ENCODE measurements around the gene FAF1. TPM values are rescaled to one million over a fixed set of nuclear protein-coding genes. Genes with fewer than 3 reads are reported as not detected.
A peak's percentile ranks its signal among the peaks of the same experiment; 100 is the strongest.

The FAF1 gene
- total RNA-seq, 2 experiments from 2014 or later = 43.5 to 44.0 TPM

GRCh38 chr1:50454911-50455310, 505.2 kb downstream of the FAF1 start:
- CTCF ChIA-PET = interaction anchor here (1.1 to 1.4 kb wide), 2 partner anchors 25 to 26 kb away, joined by 3 read pairs; no protein-coding TSS in a partner anchor
- H3K9me3 ChIP-seq (ENCODE audit: control insufficient read depth in 1 of 2, insufficient read depth in 1 of 2, low read length in 2 of 2) = no peaks in the 10 kb centered on the region
- DNase-seq = no peak
- H3K27me3 ChIP-seq (ENCODE audit: control insufficient read depth in 1 of 2, insufficient read depth in 2 of 2, low read length in 2 of 2) = no peaks in the 10 kb centered on the region
- no peak overlapping the region for H3K27ac Mint-ChIP-seq
- H3K36me3 ChIP-seq (ENCODE audit: insufficient read depth, low read length) = peaks cover 2% of the 10 kb centered on the region
- no peaks in the 10 kb centered on the region for H3K27me3 Mint-ChIP-seq
- H3K4me3 Mint-ChIP-seq = no peak overlapping the region
- no peaks in the 10 kb centered on the region for H3K4me1 ChIP-seq (ENCODE audit: insufficient read depth, low read length)
- ATAC-seq (ENCODE audit: poor library complexity) = no peak
- no peaks in the 10 kb centered on the region for H3K9me3 Mint-ChIP-seq
- H3K4me1 Mint-ChIP-seq (ENCODE audit: low read depth) = peaks cover 35% of the 10 kb centered on the region
- no peak overlapping the region for H3K27ac ChIP-seq (ENCODE audit: low read depth in 1 of 2, low read length in 2 of 2)
- peaks cover 17% of the 10 kb centered on the region for H3K36me3 Mint-ChIP-seq (ENCODE audit: low read depth)
- intact Hi-C loops (cut with DNase I, micrococcal nuclease) = no loop called here
- no peak overlapping the region for H3K4me3 ChIP-seq (ENCODE audit: low read length)
- POLR2A ChIA-PET = no interaction called here
- TF ChIP-seq CTCF (IDR thresholded peaks at IDR 0.05) = no peak

DNA sequence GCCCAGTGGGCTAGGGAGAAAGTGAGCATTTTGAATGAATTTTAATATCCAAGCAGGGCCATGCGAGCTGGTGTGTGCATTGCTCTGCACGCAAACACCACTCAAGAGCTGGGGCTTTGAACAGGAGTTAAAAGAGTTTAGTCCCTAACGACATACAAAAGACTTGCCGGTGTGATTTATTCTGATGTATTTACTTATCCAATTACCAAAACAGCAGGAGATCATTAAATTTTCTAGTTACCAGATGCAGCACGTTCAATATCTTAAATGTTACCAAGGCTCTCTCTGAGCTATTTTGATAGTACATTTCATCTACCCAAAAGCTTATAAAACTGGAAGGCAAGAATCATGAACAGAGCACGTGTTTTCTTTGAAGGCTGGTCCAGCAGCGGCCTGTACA, 506.8 kb downstream of the FAF1 start:
- H3K27me3 Mint-ChIP-seq = no peaks in the 10 kb centered on the region
- intact Hi-C loops (cut with DNase I, micrococcal nuclease) = no loop called here
- Histone ChIP-seq H3K4me1 (ENCODE audit: insufficient read depth, low read length) (no peaks in the 10 kb centered on the region), H3K27ac (ENCODE audit: low read depth in 1 of 2, low read length in 2 of 2) (no peak overlapping the region), H3K27me3 (ENCODE audit: control insufficient read depth in 1 of 2, insufficient read depth in 2 of 2, low read length in 2 of 2) (no peaks in the 10 kb centered on the region), H3K4me3 (ENCODE audit: low read length) (no peak overlapping the region), H3K36me3 (ENCODE audit: insufficient read depth, low read length) (no peaks in the 10 kb centered on the region), H3K9me3 (ENCODE audit: control insufficient read depth in 1 of 2, insufficient read depth in 1 of 2, low read length in 2 of 2) (no peaks in the 10 kb centered on the region)
- peaks cover 7% of the 10 kb centered on the region for H3K36me3 Mint-ChIP-seq (ENCODE audit: low read depth)
- ChIA-PET POLR2A (no interaction called here), CTCF (no interaction called here)
- peaks cover 35% of the 10 kb centered on the region for H3K4me1 Mint-ChIP-seq (ENCODE audit: low read depth)
- TF ChIP-seq CTCF (IDR thresholded peaks at IDR 0.05) = no peak
- H3K27ac Mint-ChIP-seq = no peak overlapping the region
- DNase-seq (no peak), ATAC-seq (ENCODE audit: poor library complexity) (no peak)
- no peak overlapping the region for H3K4me3 Mint-ChIP-seq
- H3K9me3 Mint-ChIP-seq = no peaks in the 10 kb centered on the region

DNA sequence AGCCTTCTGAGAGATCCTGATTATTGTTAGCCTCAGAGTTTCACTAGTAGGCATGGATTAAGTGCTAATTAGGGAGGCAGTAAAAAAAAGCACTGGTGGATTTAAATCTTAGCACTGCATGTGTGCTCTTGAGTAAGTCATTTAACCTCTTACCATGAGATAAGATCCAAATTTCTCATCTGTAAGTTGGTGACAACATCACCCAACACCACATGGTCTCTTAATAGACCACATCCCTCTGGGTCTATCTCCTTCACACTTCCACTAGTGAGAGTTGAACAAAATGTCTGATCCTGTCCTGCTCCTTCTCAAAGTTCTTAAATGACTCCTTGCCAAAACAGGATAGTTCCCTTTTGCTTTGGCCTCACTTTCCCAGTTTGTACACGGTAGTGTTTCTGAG, 507.4 kb downstream of the FAF1 start:
- DNase-seq (peak in 1 of 14 experiments; percentile 11), ATAC-seq (ENCODE audit: poor library complexity) (no peak)
- ChIA-PET POLR2A (interaction anchor here (0.6 kb wide), 1 partner anchor 29 kb away, joined by 3 read pairs; no protein-coding TSS in a partner anchor), CTCF (no interaction called here)
- H3K4me3 Mint-ChIP-seq = no peak overlapping the region
- no peak overlapping the region for H3K27ac ChIP-seq (ENCODE audit: low read depth in 1 of 2, low read length in 2 of 2)
- TF ChIP-seq CTCF (IDR thresholded peaks at IDR 0.05) = no peak
- no peak overlapping the region for H3K4me3 ChIP-seq (ENCODE audit: low read length)
- no peaks in the 10 kb centered on the region for H3K27me3 Mint-ChIP-seq
- H3K27ac Mint-ChIP-seq = no peak overlapping the region
- peaks cover 35% of the 10 kb centered on the region for H3K4me1 Mint-ChIP-seq (ENCODE audit: low read depth)
- H3K9me3 Mint-ChIP-seq = no peaks in the 10 kb centered on the region
- H3K4me1 ChIP-seq (ENCODE audit: insufficient read depth, low read length) = no peaks in the 10 kb centered on the region
- intact Hi-C loops (cut with DNase I, micrococcal nuclease) = no loop called here
- no peaks in the 10 kb centered on the region for H3K27me3 ChIP-seq (ENCODE audit: control insufficient read depth in 1 of 2, insufficient read depth in 2 of 2, low read length in 2 of 2)
- H3K36me3 ChIP-seq (ENCODE audit: insufficient read depth, low read length) = no peaks in the 10 kb centered on the region
- no peaks in the 10 kb centered on the region for H3K9me3 ChIP-seq (ENCODE audit: control insufficient read depth in 1 of 2, insufficient read depth in 1 of 2, low read length in 2 of 2)
- peaks cover 5% of the 10 kb centered on the region for H3K36me3 Mint-ChIP-seq (ENCODE audit: low read depth)
